DMS114 treated with DMSO at 0.1 percent for 48 hours (cell line): ENCODE data around the gene HNF1B.

ENCODE experiments used
- DNase-seq: peaks from one replicate; lab custom pipeline; 2025; ENCODE audit not compliant: unreplicated experiment; lab: John Stamatoyannopoulos, UW

The HNF1B gene

GRCh38 chr17:37762666-37763065, 17.8 kb upstream of the HNF1B start:
- no peak for DNase-seq

GRCh38 chr17:37761961-37762360, 17.1 kb upstream of the HNF1B start:
- no peak for DNase-seq

DNA sequence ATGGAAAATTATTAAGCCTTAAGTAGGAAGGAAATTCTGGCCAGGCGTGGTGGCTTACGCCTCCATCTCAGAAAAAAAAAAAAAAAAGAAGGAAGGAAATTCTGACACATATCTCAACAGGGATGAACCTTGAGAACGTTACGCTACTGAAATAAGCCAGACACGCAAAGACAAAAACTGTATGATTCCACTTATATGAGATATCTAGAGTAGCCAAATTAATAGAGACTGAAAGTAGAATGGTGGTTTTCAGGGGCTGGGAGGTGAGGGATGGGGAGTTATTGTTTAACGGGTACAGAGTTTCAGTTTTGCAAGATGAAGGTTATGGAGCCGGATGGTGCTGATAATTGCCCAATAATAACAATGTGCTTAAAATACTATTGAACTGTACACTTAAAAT, 16.2 kb upstream of the HNF1B start:
- no peak for DNase-seq

- no peak for DNase-seq
These were observed 14.3 kb upstream of the HNF1B start for GRCh38 chr17:37759014-37759637.

DNA sequence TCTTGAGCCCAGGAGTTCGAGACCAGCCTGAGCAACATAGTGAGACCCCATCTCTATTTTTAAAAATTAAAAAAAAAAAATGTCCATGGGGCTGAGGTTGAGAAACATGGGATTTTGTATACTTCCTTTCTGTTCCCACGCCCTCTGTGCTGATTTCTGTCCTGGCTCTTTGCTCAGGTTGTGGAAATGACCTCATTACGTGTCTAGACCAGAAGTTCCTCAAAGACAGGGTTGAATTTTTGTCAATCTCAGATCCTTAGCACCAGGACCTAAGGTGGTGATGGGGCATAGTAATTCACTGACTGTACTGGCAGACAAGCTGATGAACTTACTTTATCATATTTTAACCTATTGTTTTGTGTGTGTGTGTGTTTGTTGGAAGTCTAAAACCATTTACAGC, 11.2 kb upstream of the HNF1B start:
- DNase-seq: no peak

- no peak for DNase-seq
These were observed 10.6 kb upstream of the HNF1B start for GRCh38 chr17:37755455-37755854.

GRCh38 chr17:37754363-37754762, 9.5 kb upstream of the HNF1B start:
- no peak for DNase-seq

DNA sequence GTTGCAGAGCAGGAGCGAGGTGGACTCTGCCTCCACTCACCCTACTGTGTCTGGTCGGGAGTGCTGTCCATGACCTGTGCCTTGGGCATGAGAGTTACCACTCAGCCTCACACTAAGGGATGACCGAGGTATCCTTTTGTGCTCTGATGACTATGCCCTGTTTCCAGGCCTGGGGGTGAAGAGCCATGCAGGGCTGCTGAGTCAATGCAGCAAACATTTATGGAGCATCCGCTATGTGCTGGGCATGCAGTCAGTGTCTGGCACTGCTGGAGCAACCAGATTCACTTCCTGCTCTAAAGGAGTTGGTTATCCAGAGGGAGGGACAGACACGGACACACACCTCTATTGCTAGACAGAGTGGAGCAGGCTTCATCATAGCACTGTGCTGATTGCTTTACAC, 7.6 kb upstream of the HNF1B start:
- DNase-seq: no peak

DNA sequence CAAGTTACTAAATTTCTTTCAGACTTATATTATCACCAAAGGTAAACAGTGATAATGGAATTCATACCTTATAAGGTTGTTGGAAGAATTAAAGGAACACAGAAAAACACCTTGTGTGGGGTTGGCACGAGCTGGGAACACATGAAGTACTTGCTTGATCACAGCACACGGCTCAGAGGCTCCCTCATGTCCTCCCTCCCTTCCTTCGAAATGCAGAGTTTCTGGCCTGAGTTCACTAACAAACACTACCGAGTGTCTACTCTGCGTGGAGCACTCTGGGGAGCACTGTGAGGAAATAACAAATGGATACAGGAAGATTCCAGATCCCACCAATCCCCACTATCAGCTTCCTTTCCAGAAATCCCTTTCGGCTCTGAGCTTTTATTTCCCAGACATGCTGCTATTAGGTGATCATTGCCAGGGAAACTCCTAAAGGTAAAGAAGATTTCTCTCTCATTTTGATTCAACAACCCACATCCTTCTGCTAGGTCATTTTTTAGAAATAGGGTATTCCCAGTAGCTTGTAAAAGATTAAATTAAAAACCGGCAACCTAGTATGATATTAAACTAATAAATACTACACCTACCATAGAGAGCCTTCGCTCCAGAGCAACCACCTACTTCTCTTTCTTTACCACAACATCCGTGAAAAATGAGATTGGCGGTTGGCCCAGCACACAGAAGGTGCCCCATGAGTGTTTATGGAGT, 6.1 kb upstream of the HNF1B start:
- DNase-seq: no peak

- no peak for DNase-seq
These were observed 5.4 kb upstream of the HNF1B start for GRCh38 chr17:37750292-37750691.

DNA sequence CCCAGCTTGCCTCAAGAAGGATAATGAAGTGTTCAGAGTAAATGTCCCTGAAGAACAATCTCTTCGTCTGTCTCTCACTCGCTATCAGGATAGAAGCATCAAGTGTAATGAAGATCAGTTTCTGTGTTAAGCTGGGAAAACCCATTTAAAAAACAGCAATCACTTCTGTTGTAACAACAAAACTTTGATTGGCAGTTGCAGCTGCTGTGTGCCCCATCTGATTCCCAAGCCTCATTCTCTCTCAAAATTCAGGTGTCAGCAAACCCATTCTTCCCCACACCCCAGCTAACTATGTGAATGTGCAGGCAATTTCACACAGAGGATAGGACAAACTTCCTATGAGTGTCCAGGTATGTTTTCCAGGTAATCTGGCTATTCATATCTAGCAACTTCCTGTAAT, 2.4 kb upstream of the HNF1B start:
- no peak for DNase-seq

DNA sequence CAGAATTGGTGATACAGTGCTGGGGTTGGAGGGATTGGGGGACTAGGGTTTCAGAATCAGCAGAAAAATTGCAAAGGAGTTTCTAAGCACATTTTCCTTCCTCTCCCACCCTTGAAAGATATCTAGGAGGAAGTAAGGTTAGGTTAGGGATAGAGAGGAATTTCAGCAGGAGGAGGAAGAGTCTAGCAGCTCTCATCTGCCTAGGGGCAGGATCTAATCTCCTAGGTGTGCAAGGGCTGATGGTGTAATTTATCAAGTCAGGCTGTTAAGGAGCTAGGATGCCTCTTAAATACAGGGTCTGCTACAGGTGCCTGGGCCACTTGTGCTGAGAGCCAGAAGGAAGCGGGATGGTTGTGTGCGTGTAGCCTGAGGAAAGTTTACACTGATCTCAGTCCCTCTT, 1.8 kb upstream of the HNF1B start:
- no peak for DNase-seq

- no peak for DNase-seq
These were observed 1.1 kb upstream of the HNF1B start for GRCh38 chr17:37745801-37746426.

DNA sequence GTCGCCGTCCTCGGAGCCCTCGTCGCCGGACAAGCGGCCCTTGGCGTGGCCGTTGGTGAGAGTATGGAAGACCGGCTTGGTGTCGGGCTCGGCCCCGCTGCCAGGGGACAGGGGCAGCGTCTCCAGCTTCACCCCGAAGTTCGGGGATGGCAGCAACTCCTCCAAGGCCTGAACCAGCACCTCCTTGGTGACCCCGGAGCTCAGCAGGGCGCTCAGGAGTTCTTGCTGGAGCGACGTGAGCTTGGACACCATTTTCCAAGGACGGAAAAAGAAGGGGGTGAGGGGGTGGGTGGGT, 279 bp downstream of the HNF1B start:
- DNase-seq: no peak

- DNase-seq: no peak
These were observed 805 bp downstream of the HNF1B start for GRCh38 chr17:37743875-37744632.

- no peak for DNase-seq
These were observed 1.3 kb downstream of the HNF1B start for GRCh38 chr17:37743612-37743874.

DNA sequence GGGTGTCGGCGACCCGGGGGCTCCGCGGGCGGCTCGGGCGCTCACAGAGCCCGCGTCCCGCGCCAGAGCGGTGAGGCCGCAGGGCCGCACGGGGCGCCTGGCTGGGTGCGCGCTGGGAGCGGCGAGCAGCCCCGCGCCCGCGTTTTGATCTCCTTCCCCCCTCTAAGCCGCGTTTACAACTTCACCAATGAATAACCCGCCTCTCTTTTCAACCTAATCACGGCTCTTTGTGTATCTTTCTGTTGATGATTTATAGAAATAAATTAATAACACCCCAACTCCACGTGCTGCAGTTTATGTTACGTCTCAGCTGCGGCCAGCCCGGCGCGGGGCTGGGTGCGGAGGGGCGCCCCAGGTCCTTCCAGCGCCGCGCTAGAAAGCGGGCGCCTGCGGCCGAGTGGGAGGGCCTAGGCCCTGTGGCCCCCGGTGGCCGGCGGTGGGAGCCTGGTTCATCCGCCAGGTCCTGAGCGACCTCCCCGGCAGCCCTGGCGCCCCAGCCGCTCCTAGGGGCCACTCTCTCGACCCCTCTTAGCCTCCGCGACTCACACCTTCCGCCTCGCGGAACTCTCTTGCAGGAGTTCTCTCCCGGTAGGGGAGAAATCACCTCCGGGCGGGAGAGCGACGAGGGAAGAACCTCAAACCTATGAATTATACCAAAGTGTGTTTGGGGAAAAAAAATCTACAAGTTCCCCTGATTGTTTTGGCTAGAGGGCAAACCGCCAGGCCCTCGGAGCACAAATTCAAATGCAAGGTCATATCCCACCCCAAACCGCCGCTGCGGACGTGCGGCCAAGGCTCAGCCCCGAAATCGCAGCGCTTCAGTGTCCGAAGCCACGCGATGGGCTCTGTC, 1.9 kb downstream of the HNF1B start:
- DNase-seq: no peak

DNA sequence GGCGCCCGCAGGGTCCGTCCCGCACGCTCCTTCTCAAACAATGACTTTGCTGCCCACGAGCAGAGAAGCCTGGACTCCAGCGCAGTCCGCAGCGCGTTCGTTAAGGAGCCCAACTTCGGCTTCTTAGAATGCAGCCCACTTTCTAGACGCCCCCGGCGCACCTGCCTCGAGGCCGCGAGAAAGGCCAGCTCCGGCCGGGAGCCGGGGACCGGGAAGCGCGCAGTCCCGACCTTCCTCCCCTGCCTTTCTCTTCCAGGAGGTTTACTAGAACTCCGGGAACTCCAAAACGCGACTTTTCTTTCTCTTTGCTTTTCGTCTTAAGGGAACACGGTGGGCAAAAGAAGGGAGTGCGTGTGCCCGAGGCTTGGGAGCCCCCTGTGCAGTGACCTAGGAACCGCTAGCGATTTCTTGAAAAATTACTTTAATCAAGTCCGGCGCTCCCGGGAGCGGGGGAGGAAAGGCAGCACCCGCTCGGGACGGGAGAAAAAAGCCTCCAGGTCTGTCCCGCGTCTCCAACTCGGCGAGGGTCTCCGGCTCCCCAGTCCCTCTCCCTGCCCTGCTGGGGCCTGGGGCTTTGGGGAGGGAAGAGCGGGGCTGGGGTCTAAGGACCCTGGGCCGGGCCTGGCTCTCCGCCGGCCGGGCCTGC, 2.6 kb downstream of the HNF1B start:
- DNase-seq: peak; percentile 26

DNA sequence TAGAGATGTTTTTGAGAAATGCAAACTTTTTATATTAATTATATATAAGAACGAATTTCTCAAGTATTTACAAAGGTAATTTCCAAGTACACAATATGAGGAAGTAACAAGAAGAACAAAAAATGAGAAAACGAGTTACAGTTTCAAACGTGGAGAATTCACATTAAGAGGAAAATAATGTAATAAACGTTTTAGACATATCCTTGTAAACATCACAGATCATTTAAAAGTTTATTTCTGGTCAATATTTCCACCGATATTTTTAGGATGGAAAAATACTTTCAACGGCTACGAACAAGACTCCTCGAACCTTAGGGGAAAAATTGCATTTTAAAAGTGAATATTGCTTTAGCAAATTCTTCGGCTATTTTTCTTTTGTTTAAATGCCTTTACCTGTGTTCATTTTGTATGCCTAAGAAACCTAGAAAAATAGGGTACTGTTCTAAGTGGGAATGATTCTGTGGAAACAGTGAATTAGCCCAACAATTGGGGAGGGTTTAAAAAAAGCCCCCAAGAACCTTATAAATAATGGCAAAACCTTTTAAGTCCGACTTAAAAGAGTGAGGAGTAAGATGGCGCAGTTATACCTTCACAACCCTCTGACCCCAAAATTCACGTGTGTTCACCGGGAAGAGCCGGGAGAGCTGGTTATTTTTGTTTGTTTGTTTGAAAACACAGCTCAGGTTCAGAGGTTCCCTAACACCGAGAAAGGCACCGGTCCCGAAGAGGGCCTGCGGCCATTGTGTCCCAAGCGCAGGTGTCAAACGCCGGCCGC, 3.3 kb downstream of the HNF1B start:
- DNase-seq: peak; percentile 40

- peak; percentile 20 for DNase-seq
These were observed 3.9 kb downstream of the HNF1B start for GRCh38 chr17:37740915-37741314.
